Stimulated activated CD4-positive, alpha-beta T cell treated with anti-CD3 and anti-CD28 coated beads, Interleukin-15, amount 100 ng/mL, for 24 hours (primary cell): ENCODE measurements around the gene KIF16B.

Experiments
- DNase-seq: peaks from one replicate; pipeline ENCODE4 v3.0.0-alpha.2; 2020

Gene KIF16B

DNA sequence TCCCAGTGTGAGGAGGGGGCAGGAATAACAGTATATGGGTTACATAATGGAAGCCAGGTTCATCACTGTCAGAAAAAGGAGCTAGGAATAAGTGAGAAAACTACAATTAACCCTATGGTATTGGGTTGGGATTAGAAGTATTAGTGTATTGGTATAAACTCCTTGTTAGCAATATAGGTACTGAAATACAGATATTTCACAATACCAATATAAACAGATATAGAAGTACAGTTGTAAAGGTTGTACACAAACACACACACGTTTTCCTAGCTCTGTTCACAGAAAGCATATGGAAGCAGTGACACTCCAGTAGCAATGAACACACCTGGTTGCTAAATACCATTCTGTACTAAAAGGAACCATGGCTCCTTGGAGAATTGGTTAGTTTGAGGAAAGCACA, 148.5 kb downstream of the KIF16B start:
- no peak for DNase-seq

GRCh38 chr20:16423311-16424212, 149.7 kb downstream of the KIF16B start:
- DNase-seq, result no peak

DNA sequence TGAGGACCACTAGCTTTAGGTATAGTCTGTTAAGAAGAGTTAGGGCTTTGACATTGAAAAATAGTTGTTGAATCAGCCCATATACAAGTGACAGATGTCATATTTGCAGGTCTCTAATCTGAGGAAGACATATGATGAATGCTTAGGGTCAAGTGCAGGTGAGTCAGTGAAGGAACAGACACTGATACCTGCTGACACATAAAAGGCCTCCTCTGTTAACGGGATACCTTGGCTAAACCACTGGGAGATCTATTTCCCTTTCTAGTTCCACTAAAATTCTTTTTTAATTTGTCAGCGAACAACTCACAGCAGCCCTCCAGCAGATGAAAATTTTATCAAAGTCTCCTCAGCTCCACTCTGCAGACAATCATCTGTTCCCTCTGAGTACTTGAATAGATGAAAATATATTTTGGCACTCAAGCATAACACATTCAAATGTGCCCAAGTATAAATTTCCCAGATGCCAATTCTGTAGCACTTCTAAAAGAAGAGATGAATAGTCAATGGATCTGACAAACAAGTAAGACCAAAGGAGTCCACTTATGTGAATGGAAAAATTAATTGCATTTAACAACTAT, 154.0 kb downstream of the KIF16B start:
- no peak for DNase-seq

GRCh38 chr20:16418616-16419015, 154.6 kb downstream of the KIF16B start:
- no peak for DNase-seq

GRCh38 chr20:16417001-16417400, 156.2 kb downstream of the KIF16B start:
- no peak for DNase-seq

DNA sequence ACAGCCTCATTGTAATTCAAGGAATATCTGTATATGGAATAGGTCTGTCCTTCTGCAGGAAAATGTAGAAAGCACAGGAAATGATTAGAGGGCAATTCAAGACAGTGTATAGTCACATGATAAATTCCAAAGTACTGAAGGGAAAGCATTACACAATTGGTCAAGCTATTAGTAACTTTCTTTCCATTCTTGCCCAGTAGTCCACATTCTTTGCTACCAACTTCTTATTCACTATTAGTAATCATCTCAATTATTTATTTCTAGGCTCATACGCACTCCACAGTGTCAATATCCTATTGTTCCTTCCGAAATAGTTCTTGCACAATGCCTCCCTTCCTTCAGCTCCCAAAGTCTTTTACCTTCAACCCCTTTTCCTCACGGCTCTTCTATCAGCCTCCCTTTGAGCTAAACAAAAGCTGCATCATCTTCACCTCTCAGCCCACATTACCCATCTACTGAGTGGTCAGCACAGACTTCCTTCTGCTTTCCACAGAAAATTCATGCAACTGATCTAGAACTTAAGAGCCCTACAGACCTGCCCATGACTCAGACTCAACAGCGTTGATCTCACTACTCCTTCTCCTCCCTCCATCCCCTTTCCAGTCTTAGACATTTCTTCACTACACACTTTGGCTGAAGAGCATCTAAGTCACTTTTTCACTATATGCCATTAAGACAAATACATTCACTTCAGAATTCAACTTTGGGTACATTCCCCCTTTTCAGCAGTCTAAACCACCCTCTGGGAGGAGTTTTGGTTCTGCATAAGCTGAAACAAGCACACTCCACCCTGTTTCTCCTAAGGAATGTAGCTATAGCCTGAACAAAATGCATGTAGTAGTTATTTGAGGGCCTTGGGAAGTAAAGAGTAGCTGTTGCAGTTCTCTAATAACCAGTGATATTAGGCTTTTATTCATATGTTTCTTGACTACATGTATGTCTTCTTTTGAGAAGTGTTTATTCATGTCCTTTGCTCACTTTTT, 157.9 kb downstream of the KIF16B start:
- DNase-seq, result no peak

DNA sequence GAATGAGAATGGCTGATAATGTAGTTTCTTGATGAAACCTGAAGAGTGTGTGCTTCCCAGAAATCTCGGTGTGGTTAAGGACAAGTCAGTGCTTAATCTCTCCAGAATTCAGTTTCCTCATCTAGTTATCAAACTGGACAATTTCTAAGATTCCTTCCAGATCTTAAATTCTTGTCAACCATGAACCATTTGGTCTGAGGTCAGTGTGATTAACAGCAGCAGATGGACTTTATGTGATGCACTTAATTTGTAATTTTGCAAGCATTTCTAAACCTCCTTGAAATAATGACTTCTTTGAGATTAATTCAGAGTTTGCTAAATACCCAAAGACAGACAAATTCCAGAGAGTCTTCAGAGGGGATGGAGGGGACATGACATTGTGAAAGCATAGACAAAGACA, 160.3 kb downstream of the KIF16B start:
- DNase-seq, result no peak

DNA sequence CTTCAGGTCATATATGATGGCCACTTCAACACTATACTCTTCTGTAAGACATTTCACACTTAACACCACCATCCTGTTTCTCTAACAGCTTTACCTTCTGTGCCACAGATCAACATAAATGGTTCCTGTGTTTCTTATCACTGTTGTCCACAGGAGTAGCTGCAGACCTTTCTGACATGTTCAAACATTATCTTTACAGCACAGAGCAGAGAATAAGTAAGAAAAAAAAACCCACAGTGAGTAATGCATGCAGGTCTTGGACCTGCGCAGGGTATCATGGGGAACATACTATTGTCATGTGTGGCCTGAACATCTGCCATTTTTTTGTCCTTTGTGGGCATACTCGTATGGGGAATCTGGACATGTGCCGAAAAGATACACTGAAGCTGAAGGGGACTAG, 161.9 kb downstream of the KIF16B start:
- no peak for DNase-seq

DNA sequence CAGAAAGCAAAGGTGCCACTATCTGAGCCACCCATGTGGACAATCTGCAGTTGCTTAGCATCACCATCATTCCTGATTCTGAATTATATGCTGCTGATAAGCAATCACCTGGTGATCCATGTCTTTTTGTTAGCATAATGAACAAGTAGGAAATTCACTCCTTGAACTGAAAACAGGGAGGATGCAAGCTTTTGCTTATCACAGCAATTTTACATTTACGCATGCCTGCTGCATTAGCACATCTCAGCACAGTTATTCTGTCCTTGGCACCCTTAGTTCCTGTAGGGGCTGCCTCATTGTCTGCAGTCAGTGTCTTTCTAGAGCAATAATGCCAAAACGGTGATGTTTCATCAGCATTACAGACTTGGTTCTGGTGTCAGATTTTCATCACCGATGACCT, 162.6 kb downstream of the KIF16B start:
- no peak for DNase-seq

GRCh38 chr20:16408981-16409380, 164.3 kb downstream of the KIF16B start:
- no peak for DNase-seq

GRCh38 chr20:16407251-16408067, 165.8 kb downstream of the KIF16B start:
- DNase-seq, result no peak

GRCh38 chr20:16405254-16405653, 168.0 kb downstream of the KIF16B start:
- DNase-seq, result no peak

DNA sequence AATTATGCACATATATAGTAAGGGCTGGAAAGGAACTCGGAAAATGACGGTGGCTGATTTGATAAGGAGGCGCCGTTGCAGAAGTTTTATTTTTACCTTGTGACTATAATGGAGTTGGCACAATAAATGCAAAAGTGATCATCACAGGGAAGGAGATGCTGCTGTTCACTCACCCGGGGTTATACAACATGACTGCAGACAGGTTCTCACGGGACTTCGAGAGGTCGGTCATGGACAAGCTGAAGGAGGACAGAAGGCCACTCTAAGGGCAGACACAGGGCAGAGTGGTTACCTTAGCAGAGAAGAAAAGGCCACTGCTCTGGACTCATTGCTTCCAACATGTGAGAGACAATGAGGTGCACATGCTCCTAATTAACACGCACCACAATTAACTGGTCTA, 168.6 kb downstream of the KIF16B start:
- no peak for DNase-seq

GRCh38 chr20:16404171-16404570, 169.1 kb downstream of the KIF16B start:
- DNase-seq, result no peak

- DNase-seq, result no peak
These were observed 173.0 kb downstream of the KIF16B start for GRCh38 chr20:16400234-16400633.

DNA sequence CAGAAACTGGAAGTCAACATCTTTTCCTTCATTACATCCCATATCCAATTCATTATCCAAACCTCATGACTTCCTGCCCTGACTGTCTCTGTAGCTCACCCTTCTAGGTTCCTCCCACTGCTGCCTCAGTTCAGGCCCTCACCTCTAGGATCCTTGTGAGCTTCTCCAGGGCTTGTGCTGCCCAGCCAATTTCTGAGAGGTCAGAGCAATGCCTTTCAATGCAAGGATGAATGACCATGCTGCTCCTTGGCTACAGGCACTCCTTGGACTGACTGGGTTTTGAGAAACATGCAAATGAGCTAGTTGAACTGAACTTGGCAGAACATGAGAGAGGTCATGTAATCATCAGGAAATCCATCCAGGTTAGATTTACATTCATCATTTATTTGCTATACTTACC, 173.4 kb downstream of the KIF16B start:
- DNase-seq, result no peak

- no peak for DNase-seq
These were observed 176.2 kb downstream of the KIF16B start for GRCh38 chr20:16397086-16397485.

- no peak for DNase-seq
These were observed 177.9 kb downstream of the KIF16B start for GRCh38 chr20:16395366-16395765.

GRCh38 chr20:16394784-16395183, 178.5 kb downstream of the KIF16B start:
- DNase-seq, result no peak

DNA sequence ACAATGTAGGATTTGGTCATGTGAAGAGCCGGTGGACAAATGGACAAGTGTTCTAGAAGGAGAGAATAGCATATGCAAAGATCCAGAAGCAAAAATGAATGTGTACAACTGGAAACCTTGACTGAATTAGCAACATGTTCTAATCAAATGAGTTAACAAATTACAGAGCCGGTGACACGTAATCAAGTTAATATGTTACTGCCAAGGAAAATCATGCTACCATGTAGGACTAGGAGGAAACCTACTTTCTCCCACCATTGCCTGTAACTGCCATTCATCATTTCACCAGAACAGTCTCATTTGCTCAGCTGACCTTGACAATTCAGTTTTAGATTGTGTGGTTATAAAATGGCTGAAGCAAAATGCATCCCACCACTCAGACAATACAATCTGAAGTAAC, 179.4 kb downstream of the KIF16B start:
- no peak for DNase-seq

- DNase-seq, result no peak
These were observed 180.0 kb downstream of the KIF16B start for GRCh38 chr20:16393297-16393696.

- DNase-seq, result no peak
These were observed 180.9 kb downstream of the KIF16B start for GRCh38 chr20:16392346-16392745.
